HepG2 (cell line): ENCODE measurements around the gene BSG.
A peak's percentile ranks its signal among the peaks of the same experiment; 100 is the strongest.

Source experiments
- GMEB2 ChIP-seq: IDR thresholded peaks from 2 replicates; pipeline ENCODE4 v1.6.1; 2016; ENCODE audit warnings: missing biosample characterization, missing genetic modification reagents, low read depth
- TF ChIP-seq, protein P1 (sequence below): sonication (generic); formaldehyde crosslinking; IDR thresholded peaks from 2 replicates; pipeline ENCODE4 v1.5.0; 2020; ENCODE audit warnings: mild to moderate bottlenecking, missing genetic modification reagents, moderate library complexity

- no peak for TF ChIP-seq GMEB2
- TF ChIP-seq, protein P1, sequence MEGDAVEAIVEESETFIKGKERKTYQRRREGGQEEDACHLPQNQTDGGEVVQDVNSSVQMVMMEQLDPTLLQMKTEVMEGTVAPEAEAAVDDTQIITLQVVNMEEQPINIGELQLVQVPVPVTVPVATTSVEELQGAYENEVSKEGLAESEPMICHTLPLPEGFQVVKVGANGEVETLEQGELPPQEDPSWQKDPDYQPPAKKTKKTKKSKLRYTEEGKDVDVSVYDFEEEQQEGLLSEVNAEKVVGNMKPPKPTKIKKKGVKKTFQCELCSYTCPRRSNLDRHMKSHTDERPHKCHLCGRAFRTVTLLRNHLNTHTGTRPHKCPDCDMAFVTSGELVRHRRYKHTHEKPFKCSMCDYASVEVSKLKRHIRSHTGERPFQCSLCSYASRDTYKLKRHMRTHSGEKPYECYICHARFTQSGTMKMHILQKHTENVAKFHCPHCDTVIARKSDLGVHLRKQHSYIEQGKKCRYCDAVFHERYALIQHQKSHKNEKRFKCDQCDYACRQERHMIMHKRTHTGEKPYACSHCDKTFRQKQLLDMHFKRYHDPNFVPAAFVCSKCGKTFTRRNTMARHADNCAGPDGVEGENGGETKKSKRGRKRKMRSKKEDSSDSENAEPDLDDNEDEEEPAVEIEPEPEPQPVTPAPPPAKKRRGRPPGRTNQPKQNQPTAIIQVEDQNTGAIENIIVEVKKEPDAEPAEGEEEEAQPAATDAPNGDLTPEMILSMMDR (CRISPR knock-in tag), result peak; percentile 42
These were observed 37.2 kb upstream of the BSG start for GRCh38 chr19:535017-535835.
